ENCODE measurements around the gene BCL2L13. TPM values are rescaled to one million over a fixed set of nuclear protein-coding genes. Genes with fewer than 3 reads are reported as not detected.

The BCL2L13 gene
- total RNA-seq, 4 donors from 2014 or later: 46.0 to 103 (median 72.2) TPM

DNA sequence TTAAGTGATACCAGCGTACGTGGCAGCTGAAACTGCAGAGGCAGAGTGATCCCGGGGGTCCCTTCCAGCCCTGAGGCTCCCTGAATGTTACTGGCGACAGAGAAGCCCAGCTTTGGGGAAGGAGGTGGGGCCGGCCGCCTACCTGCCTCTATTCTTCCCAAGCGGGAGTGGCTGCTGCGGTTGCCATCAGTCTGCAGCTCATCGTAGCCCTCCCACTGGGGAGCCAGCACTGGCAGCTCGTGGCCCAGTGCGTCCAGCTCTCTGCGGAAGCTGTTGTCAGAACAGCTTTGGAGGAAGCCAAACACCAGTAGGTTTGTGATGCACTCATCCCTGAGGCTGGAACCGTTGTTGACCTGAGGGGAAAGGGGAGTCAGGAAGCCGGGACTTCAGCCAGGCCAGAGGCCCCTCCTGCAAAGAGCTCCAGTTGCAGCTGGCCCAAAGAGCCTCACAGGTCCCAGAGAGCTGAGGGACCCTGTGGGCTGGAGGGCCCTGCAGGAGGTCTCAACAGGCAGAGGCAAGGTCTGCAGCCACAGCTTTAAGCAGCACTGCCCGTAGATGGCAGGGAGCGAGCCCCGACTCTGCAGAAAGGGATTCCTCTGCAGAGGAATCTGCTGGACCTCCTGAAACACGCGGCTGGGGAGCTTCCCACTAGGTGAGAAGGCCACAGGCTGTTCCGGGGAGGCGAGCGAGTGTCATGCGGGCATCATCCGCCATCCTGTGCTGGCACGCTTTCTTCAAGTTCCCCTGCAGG, 105.3 kb downstream of the BCL2L13 start:
- DNase-seq: no peak
- Histone ChIP-seq H3K4me3 (replicated peaks in 1 of 3) (no peak overlapping the region), H3K36me3 (no peaks in the 10 kb centered on the region), H3K9me3 (no peaks in the 10 kb centered on the region), H3K27me3 (no peaks in the 10 kb centered on the region), H3K27ac (no peak overlapping the region), H3K4me1 (no peaks in the 10 kb centered on the region)
- WGBS, 2 donors: 68 to 71% methylated on average over 13 to 25 of the region's 25 CpGs
- TF ChIP-seq POLR2A (IDR thresholded peaks at IDR 0.05): no peak
- TF ChIP-seq, protein P1, sequence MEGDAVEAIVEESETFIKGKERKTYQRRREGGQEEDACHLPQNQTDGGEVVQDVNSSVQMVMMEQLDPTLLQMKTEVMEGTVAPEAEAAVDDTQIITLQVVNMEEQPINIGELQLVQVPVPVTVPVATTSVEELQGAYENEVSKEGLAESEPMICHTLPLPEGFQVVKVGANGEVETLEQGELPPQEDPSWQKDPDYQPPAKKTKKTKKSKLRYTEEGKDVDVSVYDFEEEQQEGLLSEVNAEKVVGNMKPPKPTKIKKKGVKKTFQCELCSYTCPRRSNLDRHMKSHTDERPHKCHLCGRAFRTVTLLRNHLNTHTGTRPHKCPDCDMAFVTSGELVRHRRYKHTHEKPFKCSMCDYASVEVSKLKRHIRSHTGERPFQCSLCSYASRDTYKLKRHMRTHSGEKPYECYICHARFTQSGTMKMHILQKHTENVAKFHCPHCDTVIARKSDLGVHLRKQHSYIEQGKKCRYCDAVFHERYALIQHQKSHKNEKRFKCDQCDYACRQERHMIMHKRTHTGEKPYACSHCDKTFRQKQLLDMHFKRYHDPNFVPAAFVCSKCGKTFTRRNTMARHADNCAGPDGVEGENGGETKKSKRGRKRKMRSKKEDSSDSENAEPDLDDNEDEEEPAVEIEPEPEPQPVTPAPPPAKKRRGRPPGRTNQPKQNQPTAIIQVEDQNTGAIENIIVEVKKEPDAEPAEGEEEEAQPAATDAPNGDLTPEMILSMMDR (IDR thresholded peaks at IDR 0.05): no peak
- intact Hi-C loops (cut with DNase I): loop anchor here (5.0 kb wide), 1 partner anchor 333 kb away; the partner anchor contains the start of gene PEX26

GRCh38 chr22:17744430-17744829, 105.9 kb downstream of the BCL2L13 start:
- Histone ChIP-seq H3K9me3 (no peaks in the 10 kb centered on the region), H3K4me3 (replicated peaks in 1 of 3) (no peak overlapping the region), H3K4me1 (no peaks in the 10 kb centered on the region), H3K27ac (no peak overlapping the region), H3K27me3 (no peaks in the 10 kb centered on the region), H3K36me3 (no peaks in the 10 kb centered on the region)
- WGBS, 2 donors: 65 to 70% methylated on average over 7 of the region's 7 CpGs
- intact Hi-C loops (cut with DNase I): loop anchor here (5.0 kb wide), 1 partner anchor 333 kb away; the partner anchor contains the start of gene PEX26
- DNase-seq: no peak
- TF ChIP-seq, protein P1 (IDR thresholded peaks at IDR 0.05): no peak
- TF ChIP-seq POLR2A (IDR thresholded peaks at IDR 0.05): no peak

DNA sequence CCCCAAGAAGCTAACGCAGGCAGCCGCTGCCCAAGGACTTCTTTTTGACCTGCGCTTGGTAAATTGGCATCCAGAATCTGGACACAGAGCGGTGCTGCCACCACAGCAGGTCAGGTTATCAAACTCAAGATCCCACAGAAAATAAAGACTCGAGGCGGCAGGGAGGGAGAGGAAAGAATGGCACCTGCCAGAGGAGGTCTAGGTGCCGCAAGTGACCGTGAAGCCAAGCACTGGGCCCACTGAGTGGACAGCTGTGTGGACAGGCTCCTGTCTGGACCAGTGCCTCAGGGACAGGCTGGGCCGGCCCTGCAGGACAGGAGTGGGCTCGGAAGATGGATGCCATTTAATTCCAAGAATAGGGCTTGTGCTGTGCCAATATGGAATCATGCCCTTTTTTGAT, 108.4 kb downstream of the BCL2L13 start:
- Histone ChIP-seq H3K36me3 (no peaks in the 10 kb centered on the region), H3K9me3 (no peaks in the 10 kb centered on the region), H3K4me3 (replicated peaks in 1 of 3) (no peak overlapping the region), H3K27ac (no peak overlapping the region), H3K27me3 (no peaks in the 10 kb centered on the region), H3K4me1 (no peaks in the 10 kb centered on the region)
- TF ChIP-seq POLR2A (IDR thresholded peaks at IDR 0.05): no peak
- TF ChIP-seq, protein P1 (IDR thresholded peaks at IDR 0.05): no peak
- DNase-seq: no peak
- 94 to 95% methylated on average over 10 of the region's 10 CpGs for WGBS, 2 donors
- intact Hi-C loops (cut with DNase I): no loop called here

- Histone ChIP-seq H3K36me3 (no peaks in the 10 kb centered on the region), H3K4me3 (replicated peaks in 1 of 3) (no peak overlapping the region), H3K4me1 (no peaks in the 10 kb centered on the region), H3K27ac (no peak overlapping the region), H3K9me3 (no peaks in the 10 kb centered on the region), H3K27me3 (no peaks in the 10 kb centered on the region)
- TF ChIP-seq, protein P1 (IDR thresholded peaks at IDR 0.05): no peak
- TF ChIP-seq POLR2A (IDR thresholded peaks at IDR 0.05): no peak
- intact Hi-C loops (cut with DNase I): no loop called here
- no peak for DNase-seq
- WGBS, 2 donors: 70 to 79% methylated on average over 38 to 39 of the region's 40 CpGs
Observed at GRCh38 chr22:17748555-17749353, 110.2 kb downstream of the BCL2L13 start.

Measured in thyroid gland (tissue), 4 donors.